DND-41 (cell line): ENCODE data around the gene ZNF79.

Experiments used
- ATAC-seq: fragments of 200-7000 bp; cut with Tn5 transposase; 3 replicates; pipeline ENCODE4 v1.9.1; 2021; ENCODE audit warnings: low read depth; ENCODE audit not compliant: insufficient read depth
- DNase-seq: peaks from one replicate; pipeline ENCODE4 v3.0.0-alpha.2; 2020
- H2AFZ ChIP-seq: 2 replicates; pipeline ENCODE4 v1.6.0; 2012; ENCODE audit warnings: low read depth, low read length
- H3K27ac ChIP-seq: 2 replicates; pipeline ENCODE4 v1.5.1; 2012; ENCODE audit warnings: low read length, inconsistent platforms
- H3K27me3 ChIP-seq: fragments of 200-600 bp; sonication (generic); 2 replicates; pipeline ENCODE4 v1.6.0; 2012; ENCODE audit warnings: low read length, mild to moderate bottlenecking, inconsistent platforms; ENCODE audit not compliant: insufficient read depth, poor library complexity
- H3K36me3 ChIP-seq: 2 replicates; pipeline ENCODE4 v1.5.1; 2012; ENCODE audit warnings: low read length, inconsistent platforms; ENCODE audit not compliant: insufficient read depth
- H3K4me1 ChIP-seq: 2 replicates; pipeline ENCODE4 v1.5.1; 2012; ENCODE audit warnings: mild to moderate bottlenecking, low read length; ENCODE audit not compliant: insufficient read depth
- H3K4me2 ChIP-seq: 2 replicates; pipeline ENCODE4 v1.6.0; 2012; ENCODE audit warnings: mild to moderate bottlenecking, moderate library complexity, low read length, inconsistent platforms; ENCODE audit not compliant: insufficient read depth
- H3K4me3 ChIP-seq, 2 experiments: fragments of 200-600 bp in 1 of 2; shearing (Covaris generic) in 1 of 2; 2 replicates each; pipeline ENCODE4 v1.5.1; 2012 to 2016; ENCODE audit warnings: inconsistent platforms in 2 of 2, low read length in 2 of 2, mild to moderate bottlenecking in 2 of 2, low read depth in 1 of 2, moderate library complexity in 1 of 2
- H3K79me2 ChIP-seq: 2 replicates; pipeline ENCODE4 v1.6.0; 2012; ENCODE audit warnings: low read length, inconsistent platforms; ENCODE audit not compliant: insufficient read depth
- H3K9ac ChIP-seq: 2 replicates; pipeline ENCODE4 v1.6.0; 2012; ENCODE audit warnings: low read depth, mild to moderate bottlenecking, inconsistent platforms, low read length, moderate library complexity
- H3K9me3 ChIP-seq: 2 replicates; pipeline ENCODE4 v1.5.1; 2012; ENCODE audit warnings: low read length, moderate library complexity, mild to moderate bottlenecking, inconsistent platforms; ENCODE audit not compliant: insufficient read depth, severe bottlenecking
- H4K20me1 ChIP-seq: 2 replicates; pipeline ENCODE4 v1.6.0; 2012; ENCODE audit warnings: low read length; ENCODE audit not compliant: insufficient read depth
- CTCF ChIP-seq: IDR thresholded peaks from 2 replicates; pipeline ENCODE4 v1.5.1; 2012; ENCODE audit warnings: borderline replicate concordance, low read length, moderate library complexity, mild to moderate bottlenecking; ENCODE audit not compliant: poor library complexity, severe bottlenecking; ENCODE audit errors: extremely low read depth
- EZH2 ChIP-seq: IDR thresholded peaks from 3 replicates; pipeline ENCODE4 v1.6.1; 2012; ENCODE audit warnings: borderline replicate concordance, low read depth, mild to moderate bottlenecking, moderate library complexity, low read length, inconsistent platforms; ENCODE audit not compliant: severe bottlenecking

The ZNF79 gene

GRCh38 chr9:127489471-127490115 lies 65.4 kb downstream of the ZNF79 start:
- H4K20me1 ChIP-seq, result no peaks in the 10 kb centered on the region
- no peaks in the 10 kb centered on the region for H3K27me3 ChIP-seq
- H3K9ac ChIP-seq, result no peak overlapping the region
- H3K9me3 ChIP-seq, result no peaks in the 10 kb centered on the region
- TF ChIP-seq EZH2 (no peak), CTCF (no peak)
- peaks cover 19% of the 10 kb centered on the region for H3K36me3 ChIP-seq
- no peak for DNase-seq
- no peak overlapping the region for H3K4me2 ChIP-seq
- no peaks in the 10 kb centered on the region for H3K79me2 ChIP-seq
- no peaks in the 10 kb centered on the region for H3K4me1 ChIP-seq
- no peak overlapping the region for H3K27ac ChIP-seq
- H2AFZ ChIP-seq, result no peak overlapping the region
- no peak for ATAC-seq
- no peak overlapping the region for H3K4me3 ChIP-seq

DNA sequence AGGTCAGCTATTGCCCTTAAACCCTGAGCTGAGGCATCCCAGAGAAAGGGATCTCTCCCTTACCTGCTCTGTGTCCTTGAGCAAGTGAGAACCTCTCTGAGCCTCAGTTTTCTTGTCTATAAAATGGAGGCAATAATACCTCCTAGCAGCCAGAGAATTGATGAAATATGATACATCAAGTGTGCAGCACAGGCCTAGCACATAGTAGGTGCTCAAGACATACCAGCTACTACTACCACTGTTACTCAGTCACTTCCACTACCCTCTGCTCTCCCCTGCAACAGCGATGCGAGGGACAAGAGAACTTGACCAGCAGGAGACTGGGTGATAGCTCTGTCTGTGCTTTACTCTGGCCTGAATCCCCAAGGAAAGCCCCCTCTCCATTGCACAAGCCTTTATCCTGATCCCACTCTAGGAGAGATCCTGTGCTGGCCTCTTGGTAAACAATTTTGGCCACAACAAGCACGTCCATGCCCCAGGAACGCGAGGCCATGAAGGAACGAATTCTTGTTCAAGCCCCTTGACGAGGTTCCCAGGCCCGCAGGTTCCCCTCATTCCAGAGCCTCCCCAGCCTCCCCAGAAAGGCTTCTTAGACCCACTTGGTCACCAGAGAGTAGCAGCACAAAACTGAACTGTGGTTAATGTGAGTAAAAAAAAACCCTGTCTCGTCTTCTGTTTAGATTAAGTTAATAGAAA lies 66.5 kb downstream of the ZNF79 start:
- Histone ChIP-seq H3K4me3 (no peak overlapping the region), H3K9me3 (no peaks in the 10 kb centered on the region), H3K9ac (no peak overlapping the region), H3K79me2 (no peaks in the 10 kb centered on the region), H3K36me3 (peaks cover 21% of the 10 kb centered on the region), H3K4me1 (no peaks in the 10 kb centered on the region), H3K27ac (no peak overlapping the region), H2AFZ (no peak overlapping the region), H3K27me3 (no peaks in the 10 kb centered on the region), H3K4me2 (no peak overlapping the region), H4K20me1 (no peaks in the 10 kb centered on the region)
- TF ChIP-seq EZH2 (no peak), CTCF (no peak)
- DNase-seq (no peak), ATAC-seq (no peak)

DNA sequence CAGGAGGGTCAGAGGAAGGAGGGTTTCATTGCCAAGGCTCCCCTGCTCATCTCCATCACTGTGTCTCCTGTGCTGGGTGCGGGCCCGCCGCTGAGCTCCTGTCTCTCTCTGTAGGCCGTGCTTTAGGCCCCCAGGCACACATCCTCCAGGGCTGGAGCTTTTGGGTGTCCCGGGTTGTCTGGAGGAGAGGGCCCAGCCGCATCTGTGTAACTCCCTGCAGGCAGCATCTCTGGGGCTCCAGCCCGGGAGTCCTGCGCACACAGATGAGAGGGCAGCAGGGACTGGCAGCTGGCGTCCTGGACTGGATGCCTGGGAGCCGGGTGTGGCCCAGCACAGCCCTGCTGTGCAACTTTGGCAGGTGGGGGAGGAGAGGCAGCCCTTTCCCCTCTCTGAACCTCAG lies 67.3 kb downstream of the ZNF79 start:
- no peak for ATAC-seq
- Histone ChIP-seq H3K27ac (no peak overlapping the region), H3K79me2 (no peaks in the 10 kb centered on the region), H3K9ac (no peak overlapping the region), H3K4me1 (no peaks in the 10 kb centered on the region), H3K4me3 (no peak overlapping the region), H3K4me2 (no peak overlapping the region), H4K20me1 (no peaks in the 10 kb centered on the region), H2AFZ (no peak overlapping the region), H3K36me3 (peaks cover 19% of the 10 kb centered on the region), H3K27me3 (no peaks in the 10 kb centered on the region), H3K9me3 (no peaks in the 10 kb centered on the region)
- TF ChIP-seq EZH2 (no peak), CTCF (no peak)
- no peak for DNase-seq
